ENCODE measurements around the gene ZFX.

Gene ZFX

DNA sequence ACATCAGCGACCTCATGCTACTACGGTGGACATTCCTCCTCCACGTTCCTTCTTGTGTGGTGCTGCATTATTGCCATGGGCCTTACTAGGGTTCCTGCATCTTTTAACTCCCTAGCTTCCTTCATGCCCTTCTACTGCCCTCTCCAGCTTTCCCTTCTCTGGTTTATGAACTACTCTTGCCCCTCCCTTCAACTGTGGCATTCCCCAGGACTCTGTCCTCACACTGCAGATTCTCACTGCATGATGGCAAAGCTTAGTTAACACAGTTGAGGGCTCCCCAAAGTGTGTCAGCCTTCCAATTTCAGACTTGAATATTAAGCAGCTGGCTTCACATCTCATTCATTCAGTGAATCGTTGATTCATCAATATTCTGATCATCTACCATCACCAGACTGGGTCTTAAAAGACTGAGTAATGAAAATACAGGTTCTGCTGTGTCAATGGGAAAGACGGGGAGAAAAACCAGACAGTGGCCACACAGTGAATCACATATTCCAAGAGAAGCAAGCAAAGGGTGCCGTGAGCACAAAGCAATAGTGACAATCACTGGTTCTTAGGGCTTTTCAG lies 53.0 kb downstream of the ZFX start:
- no peak for DNase-seq (ENCODE audit: low read depth)

- DNase-seq (ENCODE audit: low read depth) = no peak
Observed at GRCh38 chrX:24203072-24203808, 53.7 kb downstream of the ZFX start.

DNA sequence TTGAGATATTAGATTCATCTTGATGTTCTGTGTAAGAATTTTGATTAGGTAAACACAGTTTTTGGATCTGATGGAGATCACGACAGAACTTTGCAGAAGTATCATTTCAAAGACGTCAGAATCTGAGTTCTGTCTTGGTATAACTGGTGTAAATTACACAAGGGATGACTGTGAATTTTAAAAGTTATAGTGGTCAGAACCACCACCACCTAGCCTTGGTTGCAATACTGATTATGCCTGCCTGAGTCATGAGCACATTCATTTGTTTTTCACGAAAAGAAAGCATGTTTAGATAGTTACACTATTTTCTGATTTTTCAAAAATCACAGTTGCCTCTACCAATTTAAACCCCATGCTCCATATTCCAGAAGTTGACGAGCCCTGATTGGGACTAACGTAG lies 54.8 kb downstream of the ZFX start:
- no peak for DNase-seq (ENCODE audit: low read depth)

- DNase-seq (ENCODE audit: low read depth) = no peak
Observed at GRCh38 chrX:24204958-24205357, 55.4 kb downstream of the ZFX start.

GRCh38 chrX:24207826-24208225 lies 58.3 kb downstream of the ZFX start:
- DNase-seq (ENCODE audit: low read depth) = no peak

DNA sequence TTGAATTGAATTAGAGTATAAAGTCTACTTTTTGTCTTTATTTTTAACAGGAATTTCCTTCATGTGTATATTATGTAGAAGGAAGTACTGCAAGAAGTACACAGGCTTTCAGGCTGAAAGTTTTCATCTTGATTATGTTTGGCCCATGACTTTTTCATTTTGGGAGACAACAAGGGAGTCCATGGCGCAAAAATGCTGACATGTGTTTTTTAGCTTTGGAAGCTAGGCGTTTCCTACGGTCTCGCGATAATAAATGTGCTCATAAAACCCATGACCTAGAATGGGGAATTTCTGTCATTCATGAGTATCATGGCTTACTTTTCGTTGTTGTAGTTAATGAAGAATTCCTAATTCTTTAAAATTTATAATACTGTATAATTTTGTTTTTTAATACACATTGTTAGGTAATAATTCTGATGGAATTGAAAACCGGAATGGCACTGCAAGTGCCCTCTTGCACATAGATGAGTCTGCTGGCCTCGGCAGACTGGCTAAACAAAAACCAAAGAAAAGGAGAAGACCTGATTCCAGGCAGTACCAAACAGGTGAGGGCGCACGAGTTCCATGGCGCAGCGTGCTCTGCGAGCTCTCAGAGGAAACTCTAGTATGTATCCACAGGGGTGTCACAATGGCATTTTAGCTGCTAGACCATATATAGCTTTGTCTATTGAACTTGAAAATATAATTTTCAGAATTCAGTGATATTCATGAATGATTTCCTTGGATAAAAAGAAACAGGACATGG lies 59.1 kb downstream of the ZFX start:
- DNase-seq (ENCODE audit: low read depth) = no peak

DNA sequence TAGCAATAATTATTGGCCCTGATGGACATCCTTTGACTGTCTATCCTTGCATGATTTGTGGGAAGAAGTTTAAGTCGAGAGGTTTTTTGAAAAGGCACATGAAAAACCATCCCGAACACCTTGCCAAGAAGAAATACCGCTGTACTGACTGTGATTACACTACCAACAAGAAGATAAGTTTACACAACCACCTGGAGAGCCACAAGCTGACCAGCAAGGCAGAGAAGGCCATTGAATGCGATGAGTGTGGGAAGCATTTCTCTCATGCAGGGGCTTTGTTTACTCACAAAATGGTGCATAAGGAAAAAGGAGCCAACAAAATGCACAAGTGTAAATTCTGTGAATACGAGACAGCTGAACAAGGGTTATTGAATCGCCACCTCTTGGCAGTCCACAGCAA lies 60.7 kb downstream of the ZFX start:
- DNase-seq (ENCODE audit: low read depth) = no peak

- no peak for DNase-seq (ENCODE audit: low read depth)
Observed at GRCh38 chrX:24214568-24214967, 65.0 kb downstream of the ZFX start.

GRCh38 chrX:24215272-24215671 lies 65.7 kb downstream of the ZFX start:
- DNase-seq (ENCODE audit: low read depth) = no peak

GRCh38 chrX:24216037-24216436 lies 66.5 kb downstream of the ZFX start:
- no peak for DNase-seq (ENCODE audit: low read depth)

DNA sequence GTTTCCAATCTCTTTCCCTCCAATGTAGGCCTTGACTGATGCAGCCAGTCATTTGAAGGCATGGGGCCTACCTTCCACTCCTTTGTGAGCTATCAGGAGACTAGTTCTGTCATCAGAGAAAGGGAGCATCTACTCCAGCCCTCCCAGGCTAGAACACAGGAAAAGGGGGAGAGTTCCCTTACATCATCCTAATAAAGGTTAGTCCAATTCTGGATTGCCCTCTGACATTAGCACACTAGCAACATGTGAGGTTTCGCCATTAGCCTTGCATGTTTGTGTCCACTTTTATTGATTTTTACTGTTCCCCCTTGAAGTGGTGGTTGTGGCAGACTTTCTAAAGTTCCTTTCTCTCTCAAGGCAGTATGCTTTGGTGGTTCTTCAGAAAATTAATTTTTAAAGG lies 67.3 kb downstream of the ZFX start:
- no peak for DNase-seq (ENCODE audit: low read depth)

GRCh38 chrX:24219320-24219719 lies 69.8 kb downstream of the ZFX start:
- DNase-seq (ENCODE audit: low read depth) = no peak

DNA sequence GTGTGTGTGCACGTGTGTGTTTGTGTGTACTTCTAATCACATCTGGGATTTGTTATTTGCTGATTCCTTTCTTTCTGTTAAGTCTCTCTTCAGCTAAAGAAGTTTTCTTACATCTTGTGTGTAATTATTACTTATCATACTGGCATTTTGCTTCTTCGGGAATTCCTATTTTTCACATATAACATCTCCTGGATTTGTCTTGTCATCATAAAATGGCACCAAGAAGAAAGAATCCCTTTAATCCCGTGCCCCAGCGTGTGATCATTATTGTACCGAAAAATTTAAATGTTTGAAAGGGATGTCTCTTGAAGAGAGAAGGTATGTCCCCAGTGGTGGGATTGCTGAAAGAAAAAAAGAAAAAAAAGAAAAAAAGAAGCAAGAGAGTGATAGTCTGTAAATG lies 72.3 kb downstream of the ZFX start:
- DNase-seq (ENCODE audit: low read depth) = no peak

GRCh38 chrX:24225265-24225664 lies 75.7 kb downstream of the ZFX start:
- DNase-seq (ENCODE audit: low read depth) = no peak

DNA sequence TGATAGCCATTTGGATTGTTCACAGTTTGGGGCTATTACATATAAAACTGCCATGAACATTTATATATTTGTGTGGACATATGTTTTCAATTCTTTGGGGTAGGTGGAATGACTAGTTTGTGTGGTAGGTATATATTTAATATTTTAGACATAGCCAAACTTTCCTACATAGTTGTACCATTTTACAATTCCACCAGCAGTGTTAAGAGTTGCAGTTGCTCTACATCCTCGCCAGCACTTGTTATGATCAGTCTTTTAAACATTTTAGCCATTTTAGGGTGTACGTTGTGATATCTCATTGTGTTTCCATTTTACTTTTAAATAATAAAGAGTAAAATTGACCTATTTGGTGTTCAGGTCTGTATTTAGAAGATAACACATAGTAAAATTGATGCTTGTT lies 76.6 kb downstream of the ZFX start:
- no peak for DNase-seq (ENCODE audit: low read depth)

GRCh38 chrX:24228596-24228995 lies 79.1 kb downstream of the ZFX start:
- no peak for DNase-seq (ENCODE audit: low read depth)

DNA sequence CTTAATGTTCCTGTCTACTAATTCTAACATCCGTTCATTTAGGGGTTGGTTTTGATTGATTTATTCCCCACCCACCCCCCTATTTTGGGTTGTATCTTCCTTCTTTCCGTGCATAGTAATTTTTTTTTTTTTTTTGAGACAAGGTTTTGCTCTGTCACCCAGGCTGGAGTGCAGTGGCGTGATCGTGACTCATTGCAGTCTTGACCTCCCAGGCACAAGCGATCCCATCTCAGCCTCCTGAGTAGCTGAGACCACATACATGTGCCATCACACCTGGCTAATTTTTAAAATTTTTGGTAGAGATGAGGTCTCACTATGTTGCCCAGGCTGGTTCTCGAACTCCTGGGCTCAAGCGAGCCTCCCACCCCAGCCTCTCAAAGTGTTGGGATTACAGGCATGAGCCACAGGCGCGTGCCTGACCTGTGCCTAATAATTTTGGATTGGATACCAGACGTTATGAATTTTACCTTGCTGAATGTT lies 79.9 kb downstream of the ZFX start:
- no peak for DNase-seq (ENCODE audit: low read depth)

GRCh38 chrX:24229976-24230375 lies 80.4 kb downstream of the ZFX start:
- DNase-seq (ENCODE audit: low read depth) = no peak

DNA sequence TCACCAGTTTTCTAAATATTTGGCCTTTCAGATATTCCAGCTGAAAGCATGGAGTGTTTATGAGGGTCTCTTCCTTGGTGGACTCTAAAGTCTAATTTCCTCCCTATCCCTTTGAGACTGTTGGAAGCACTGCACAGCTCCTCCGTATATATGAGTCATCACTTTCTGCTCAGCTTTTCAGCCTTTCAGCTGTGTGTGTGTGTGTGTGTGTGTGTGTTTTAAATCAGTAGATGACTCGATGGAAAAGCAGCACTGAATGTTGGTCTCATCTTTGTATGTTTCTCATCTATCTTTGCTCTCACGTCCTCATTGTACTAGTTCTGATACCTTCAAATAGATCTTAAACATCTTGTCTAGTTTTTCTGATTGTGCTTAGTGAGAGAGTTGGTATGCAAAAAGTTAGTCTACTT lies 81.6 kb downstream of the ZFX start:
- peak; percentile 73 for DNase-seq (ENCODE audit: low read depth)

DNA sequence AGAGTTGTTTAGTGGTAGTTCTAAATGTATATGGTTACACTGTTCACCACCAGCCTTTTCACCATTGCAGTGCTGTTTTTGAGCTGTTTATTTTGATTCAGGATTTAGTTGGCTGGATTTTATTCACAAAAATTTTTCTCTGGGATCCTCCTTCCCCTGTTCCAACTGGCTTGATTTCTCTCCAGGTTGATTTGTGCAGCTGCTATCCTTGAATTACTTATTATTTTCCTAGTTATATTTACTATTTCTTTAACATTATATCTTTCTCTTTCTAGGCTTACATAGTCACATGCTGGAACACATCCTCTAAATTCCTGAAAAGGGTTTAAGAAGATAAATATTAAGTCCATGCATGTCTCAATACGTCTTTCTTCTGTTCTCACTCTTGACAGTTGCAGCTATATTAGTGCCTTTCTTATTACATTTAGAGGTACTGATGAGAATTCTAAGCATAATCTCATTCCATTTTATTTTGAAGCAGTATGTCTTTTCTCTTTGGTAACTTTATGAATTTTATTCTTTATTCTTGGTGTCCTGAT lies 82.2 kb downstream of the ZFX start:
- no peak for DNase-seq (ENCODE audit: low read depth)

- DNase-seq (ENCODE audit: low read depth) = no peak
Observed at GRCh38 chrX:24232796-24233195, 83.3 kb downstream of the ZFX start.

DNA sequence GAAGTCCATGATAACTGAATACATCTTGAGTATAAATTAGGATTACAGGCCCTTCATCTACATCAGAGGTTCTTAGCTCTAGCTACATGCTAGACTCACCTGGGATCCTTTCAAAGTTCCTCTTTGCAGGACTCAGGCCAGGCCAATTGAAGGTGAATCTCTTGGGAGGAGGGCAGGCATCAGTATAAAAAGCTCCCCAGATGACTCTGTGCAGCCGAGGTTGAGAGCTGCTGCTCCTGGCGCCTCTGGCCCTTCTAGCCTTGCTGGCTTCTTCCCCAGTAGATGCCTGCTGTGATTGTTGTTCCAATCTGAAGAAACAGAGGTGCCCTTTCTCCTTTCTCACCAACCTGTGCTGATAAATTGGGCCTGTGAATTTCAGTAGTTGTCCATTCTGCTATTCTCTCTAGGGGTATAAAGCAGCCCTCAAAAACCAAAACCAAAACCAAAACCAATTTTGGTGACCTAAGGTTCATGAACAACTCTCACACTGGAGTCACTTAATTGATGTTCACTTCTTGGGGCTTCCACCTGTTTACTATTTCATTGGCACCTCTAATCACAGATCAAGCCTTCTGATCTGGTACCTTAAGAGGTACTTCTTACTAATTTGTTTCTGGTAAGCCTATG lies 85.7 kb downstream of the ZFX start:
- no peak for DNase-seq (ENCODE audit: low read depth)
